Left lobe of liver (tissue), 2 donors: Measurements from ENCODE around the gene TTYH1. TPM values are rescaled to one million over a fixed set of nuclear protein-coding genes. Genes with fewer than 3 reads are reported as not detected.
A peak's percentile ranks its signal among the peaks of the same experiment; 100 is the strongest.
"Not testable (repeated sequence)": the region's sequence is repeated elsewhere in the genome, so short reads cannot be mapped to it uniquely, and the experiment has no call there.

Experiments used
- ATAC-seq: fragments of 200-7000 bp; cut with Tn5 transposase; one replicate; pipeline ENCODE4 v1.9.1; 2020; ENCODE audit warnings: mild to moderate bottlenecking, moderate library complexity
- DNase-seq: peaks from one replicate; pipeline ENCODE4 v3.0.0-alpha.2; 2020; ENCODE audit warnings: low spot score
- total RNA-seq: library from RNA; stranded (reverse); gene quantifications from one replicate; pipeline ENCODE4 v1.2.1, GENCODE V29; 2021
- donor health status: DM: no; HTN: no; CAD: no; lungs with moderate emphysema.
- donor health status: DM: no; HTN: yes; CAD: no.

Gene TTYH1
- total RNA-seq, 1 donor from 2014 or later = 0.33 TPM

DNA sequence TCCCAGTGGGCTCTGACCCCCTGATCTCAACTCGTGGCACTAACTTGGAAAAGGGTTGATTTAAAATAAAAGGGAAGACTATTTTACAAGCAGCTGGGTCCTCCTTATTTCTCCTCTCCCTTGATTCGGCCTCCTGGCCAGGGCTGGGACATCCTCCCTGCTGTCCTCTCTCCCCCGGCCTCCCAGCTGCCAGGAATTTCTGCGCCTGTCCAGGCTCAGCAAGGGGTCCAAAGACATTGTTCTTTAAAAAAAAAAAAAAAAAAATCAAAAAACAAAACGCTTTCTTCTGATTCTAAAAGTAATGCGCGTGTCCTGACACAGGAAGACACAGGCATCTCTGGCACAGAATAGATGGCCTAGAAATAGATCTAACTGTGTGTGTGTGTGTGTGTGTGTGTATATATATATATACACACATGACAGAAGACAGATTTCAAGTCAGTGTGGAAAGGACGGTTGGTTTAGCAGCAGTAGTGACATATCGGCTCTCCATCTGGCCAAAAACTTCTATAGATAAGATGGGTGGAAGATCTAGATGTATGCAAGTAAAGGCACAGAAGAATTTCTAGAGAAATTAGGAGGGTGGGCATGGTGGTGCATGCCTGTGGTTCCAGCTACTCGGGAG is 21.5 kb downstream of the TTYH1 start:
- no peak for ATAC-seq

DNA sequence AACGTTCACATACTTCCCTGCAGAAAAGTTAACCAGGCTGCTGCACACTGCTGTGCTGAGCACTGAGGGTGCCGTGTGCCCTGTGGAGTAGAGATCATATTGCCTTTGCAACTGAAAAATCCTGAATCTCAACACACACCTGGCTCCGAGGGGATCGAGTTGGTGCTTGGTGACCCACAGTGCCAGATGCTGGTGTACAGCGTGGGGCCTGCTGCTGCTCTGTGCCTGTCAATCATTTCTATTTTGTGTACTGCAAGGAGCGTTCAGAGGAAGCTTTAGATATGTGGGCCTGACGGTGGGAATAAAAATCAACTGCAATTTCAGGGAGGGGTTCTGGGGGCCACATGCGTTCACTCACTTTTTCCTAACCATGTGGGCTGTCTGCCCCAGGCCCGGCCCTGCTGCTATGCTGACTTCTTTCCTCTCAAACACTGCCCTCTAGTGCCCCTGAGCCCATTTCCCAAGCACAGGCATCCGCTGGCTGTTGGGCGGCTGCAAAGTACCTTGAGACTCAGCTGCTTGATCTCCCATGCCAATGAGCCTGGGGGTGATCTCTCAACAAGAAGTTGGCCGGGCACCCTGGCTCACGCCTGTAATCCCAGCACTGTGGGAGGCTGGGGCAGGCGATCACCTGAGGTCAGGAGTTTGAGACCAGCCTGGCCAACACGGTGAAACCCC is 24.0 kb downstream of the TTYH1 start:
- ATAC-seq = peak; percentile 54
- DNase-seq = no peak

More for the DNA sequence above, 21.5 kb downstream of the TTYH1 start:
- DNase-seq = no peak

DNA sequence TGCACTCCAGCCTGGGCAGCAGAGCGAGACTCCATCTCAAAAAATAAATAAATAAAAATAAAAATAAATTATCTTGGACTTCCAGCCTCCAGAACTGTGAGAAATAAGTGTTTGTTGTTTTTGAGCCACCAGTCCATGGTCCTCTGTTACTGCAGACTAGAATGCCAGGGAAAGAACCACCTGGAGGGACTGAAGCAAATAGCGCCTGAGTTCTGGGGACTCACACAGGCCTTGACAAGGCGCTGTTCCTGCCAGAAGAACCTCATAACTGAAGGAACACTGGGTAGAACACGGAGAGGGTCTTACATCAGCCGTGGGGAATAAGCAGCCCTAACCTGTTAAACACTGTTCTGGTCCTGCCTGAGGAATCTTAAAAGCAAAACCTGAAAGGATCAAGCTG is 25.4 kb downstream of the TTYH1 start:
- no peak for DNase-seq

DNA sequence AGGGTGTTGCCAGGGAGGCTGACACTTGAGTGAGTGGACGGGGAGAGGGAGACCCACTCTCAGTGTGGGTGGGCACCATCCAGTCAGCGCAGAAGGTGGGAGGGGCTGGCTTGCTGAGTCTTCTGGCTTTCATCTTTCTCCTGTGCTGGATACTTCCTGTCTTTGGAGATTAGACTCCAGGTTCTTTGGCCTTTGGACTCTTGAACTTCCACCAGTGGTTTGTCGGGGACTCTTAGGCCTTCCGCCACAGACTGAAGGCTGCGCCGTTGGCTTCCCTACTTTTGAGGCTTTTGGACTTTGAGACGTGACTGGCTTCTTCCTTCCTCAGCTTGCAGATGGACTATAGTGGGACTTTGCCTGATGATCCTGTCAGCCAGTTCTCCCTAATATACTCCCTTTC is 29.5 kb downstream of the TTYH1 start:
- no peak for ATAC-seq
- DNase-seq = no peak

More for the DNA sequence above, 25.4 kb downstream of the TTYH1 start:
- no peak for ATAC-seq

DNA sequence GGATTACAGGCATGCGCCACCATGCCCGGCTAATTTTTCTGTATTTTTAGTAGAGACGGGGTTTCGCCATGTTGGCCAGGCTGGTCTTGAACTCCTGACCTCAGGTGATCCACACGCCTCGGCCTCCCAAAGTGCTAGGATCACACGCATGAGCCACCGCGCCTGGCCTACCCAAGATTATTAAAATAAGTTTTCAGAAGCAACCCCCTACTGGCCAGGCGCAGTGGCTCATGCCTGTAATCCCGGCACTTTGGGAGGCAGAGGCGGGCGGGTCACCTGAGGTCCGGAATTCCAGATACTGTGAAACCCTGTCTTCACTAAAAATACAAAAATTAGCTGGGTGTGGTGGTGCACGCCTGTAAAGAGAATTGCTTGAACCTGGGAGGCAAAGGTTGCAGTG is 31.1 kb downstream of the TTYH1 start:
- not testable (repeated sequence) for DNase-seq, ATAC-seq

DNA sequence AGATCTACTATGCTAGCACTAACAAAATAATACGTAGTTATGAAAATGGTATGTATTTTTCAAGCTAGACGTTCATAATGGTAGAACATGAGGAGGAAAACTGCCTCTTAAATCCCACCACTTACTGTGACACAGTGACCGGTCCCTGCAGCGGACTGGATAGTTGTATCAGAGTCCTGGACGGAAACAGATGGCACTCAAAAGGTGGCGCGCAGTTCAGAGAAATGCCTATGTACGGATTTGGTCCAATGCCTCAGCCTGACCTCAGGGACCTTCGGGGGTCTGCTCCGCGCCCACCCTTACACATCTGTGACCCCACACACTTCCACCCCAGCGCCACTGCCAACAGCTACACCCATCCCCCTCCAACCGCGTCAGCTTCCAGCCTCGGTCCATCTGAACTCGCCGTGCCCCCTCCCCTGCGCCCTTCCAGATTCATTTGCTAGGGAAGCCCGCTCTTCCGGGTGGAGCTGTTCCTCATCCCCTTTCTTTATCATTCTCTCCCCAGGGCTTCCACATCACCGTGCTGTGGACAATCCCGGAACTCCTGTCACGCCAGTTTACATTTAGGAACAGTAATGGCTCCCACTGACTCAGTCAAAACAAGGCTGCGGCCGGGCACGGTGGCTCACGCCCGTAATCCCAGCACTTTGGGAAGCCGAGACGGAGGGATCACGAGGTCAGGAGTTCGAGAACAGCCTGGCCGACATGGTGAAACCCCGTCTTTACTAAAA is 32.9 kb downstream of the TTYH1 start:
- DNase-seq = peak; percentile 66
- ATAC-seq = peak; percentile 50

DNA sequence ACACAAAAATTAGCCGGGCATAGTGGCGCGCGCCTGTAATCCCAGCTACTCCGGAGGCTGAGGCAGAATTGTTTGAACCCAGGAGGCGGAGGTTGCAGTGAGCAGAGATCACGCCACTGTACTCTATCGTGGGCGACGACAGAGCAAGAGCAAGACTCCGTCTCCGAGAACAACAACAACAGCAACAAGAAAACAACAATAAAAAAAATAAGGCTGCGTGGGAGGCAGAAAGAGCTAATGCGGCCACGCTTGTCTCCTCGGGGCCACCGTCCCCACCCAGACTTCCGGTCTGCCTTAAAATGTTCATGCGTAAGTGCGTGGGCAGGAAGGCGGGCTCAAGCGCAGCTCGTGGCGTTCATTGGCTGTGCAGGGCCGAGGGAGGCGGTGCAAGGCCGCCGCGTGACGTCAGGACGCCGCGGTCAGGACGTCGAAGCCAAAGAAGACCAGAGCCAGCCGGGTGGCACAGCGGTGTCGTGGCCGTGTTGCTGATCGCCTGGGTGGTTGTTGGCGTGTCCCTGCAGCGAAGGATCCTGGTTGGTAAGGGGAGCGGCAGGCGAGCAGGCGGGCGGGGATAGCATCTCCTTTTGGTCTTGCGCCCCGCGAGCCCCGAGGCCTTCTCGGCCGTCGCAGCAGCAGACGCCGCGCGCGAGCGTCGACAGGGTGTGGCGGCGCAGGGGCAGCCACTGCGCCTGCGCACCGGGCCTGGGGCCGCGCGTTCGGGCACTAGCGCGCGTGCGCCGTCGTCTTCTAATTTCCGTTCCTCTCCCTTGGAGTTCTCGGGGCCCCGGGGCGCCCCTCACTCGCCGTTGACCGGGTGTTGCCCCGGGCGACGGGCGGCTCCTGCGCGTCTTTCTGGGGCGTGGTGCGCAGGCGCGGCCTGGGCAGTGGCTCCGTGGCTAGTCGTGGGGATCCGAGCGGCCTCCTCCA is 33.8 kb downstream of the TTYH1 start, which contains the start of gene LENG8:
Gene LENG8 (plus strand): TSS at position 426 of the 927 bp plus-strand sequence. CDS start 2,146 bp downstream, outside the sequence.
- DNase-seq (peak; percentile 98), ATAC-seq (peak; percentile 91)

DNA sequence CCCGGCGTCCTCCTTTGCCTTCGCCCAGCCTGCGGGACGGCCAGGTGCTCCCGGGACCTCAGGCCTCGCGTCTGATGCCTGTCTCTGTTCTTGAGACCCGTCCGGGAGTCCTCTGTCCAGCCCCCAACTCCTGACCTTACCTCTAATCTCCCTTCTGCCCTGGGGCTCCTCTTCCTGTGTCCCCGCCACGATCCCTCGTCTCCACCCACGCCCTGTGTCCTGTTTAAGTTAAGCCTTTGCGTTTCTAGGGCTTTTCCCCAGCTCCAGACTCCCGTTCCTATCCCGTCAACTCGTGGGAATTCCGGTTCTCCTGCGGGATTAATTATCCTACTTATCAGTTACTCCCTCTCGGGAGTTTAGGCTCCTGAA is 34.4 kb downstream of the TTYH1 start:
- DNase-seq (no peak), ATAC-seq (no peak)

DNA sequence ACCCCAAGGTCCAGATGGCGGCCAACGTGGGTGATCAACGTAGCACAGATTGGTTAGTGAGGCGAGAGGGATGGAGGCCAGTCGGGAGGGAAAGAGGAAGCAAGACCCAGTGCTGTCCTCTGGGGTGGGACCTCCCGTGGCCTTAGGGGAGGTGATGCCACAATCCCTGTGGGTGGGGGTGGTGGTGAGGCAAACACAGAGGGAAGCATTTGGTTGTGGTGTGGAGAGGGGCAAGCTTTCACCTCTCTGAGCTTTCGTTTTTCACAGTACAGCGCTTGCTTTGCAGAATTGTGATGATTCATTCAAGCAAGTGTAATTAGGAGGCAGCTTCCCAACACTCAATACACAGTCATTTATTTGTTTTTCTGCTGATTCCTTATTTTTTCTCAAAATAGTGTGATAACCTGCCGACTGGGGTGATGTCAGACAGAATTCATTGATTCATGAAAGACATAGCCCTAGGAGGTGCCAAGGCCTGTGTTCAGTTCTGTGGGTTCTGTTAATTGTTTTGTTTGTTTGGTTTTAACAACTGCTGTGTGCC is 36.1 kb downstream of the TTYH1 start:
- ATAC-seq = no peak
- DNase-seq = no peak

DNA sequence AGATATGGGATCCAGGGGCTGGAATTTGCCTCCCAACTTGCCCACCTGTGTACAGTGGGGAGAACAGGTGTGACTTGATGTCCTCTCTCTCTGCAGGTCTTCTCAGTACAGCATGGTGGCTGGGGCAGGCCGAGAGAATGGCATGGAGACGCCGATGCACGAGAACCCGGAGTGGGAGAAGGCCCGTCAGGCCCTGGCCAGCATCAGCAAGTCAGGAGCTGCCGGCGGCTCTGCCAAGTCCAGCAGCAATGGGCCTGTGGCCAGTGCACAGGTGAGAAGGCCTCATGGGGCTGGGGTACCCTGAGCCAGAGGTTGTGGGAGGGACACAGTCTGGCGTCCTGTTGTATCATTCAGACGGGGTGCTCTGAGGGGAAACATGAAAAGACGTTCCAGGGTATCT is 36.7 kb downstream of the TTYH1 start:
- DNase-seq (no peak), ATAC-seq (no peak)

DNA sequence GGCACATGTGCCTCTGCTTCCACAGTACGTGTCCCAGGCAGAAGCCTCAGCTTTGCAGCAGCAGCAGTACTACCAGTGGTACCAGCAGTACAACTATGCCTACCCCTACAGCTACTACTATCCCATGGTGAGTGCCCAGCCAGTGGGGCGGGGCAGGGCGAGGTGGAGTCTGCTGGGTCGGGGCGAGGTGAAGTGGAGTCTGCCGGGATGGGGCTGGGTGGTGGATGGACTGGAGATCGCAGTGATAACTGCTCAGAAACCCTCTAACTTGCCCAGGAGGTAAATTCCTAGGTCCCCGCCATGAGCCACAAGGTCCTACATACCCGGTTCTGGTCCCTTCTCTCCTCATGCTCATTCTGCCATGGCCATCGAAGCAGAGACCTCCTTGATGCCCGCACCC is 37.4 kb downstream of the TTYH1 start:
- DNase-seq (no peak), ATAC-seq (no peak)

DNA sequence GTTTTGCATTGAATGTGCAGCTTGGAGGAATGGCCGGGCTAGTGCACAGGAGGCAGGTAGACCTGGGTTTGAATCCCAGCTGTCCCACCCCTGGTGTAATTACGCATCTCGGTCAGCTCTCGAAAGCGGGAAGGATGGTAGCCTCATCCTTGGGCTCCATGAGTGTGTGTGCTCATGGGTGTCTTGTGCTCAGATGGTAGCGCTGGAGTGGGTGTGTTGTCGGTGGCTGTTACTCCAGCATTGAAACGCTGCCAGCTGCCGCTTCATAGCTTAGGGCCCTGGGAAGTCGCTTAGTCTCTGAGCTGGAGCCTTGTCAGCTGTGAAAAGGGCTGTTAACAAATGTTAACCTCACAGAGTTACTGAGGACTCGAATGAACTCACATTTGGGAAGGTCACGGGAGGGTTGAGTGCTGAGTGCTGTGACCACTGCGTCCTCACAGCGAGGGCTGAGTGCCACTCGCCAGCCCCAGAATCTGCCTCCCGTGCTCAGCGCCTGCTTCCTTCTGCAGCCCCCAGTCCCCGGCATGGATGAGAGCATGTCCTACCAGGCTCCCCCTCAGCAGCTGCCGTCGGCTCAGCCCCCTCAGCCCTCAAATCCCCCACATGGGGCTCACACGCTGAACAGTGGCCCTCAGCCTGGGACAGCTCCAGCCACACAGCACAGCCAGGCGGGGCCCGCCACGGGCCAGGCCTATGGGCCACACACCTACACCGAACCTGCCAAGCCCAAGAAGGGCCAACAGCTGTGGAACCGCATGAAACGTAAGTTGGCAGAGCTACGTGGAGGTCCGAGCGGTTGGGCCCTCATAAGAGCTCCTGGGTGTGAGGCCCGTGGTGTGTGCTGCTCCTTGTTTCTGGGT is 38.9 kb downstream of the TTYH1 start:
- DNase-seq = no peak
- no peak for ATAC-seq

DNA sequence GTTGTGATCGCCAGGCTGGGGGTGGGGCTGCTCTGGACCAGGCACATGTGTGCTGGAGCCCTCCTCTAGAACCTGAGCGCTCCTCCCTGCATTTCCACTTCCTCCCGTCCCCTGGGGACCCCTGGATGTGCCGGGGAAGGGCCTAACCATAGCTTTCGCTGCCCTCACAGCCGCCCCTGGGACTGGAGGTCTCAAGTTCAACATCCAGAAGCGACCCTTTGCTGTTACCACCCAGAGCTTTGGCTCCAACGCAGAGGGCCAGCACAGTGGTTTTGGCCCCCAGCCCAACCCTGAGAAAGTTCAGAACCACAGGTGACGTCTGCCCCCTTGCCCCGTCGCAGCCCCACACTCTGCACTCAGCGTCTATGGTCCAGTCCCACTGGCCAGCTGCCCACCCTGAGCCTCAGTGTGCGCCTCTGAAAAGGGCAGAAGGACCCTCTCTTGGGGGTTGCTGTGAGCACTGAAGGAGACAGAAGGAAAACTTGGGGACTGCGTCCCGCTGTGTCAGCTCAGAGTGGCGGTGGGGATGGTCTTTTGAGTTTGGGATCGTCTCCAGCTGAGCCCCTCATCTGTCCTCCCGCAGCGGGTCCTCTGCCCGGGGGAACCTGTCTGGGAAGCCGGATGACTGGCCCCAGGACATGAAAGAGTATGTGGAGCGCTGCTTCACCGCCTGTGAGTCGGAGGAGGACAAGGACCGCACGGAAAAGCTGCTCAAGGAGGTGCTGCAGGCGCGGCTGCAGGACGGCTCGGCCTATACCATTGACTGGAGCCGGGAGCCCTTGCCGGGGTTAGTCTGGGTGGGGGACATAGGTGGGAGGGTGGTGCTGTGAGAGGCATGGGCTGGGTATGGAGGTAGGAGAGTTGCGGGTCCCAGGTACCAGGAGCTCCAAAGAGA is 39.8 kb downstream of the TTYH1 start:
- no peak for DNase-seq

DNA sequence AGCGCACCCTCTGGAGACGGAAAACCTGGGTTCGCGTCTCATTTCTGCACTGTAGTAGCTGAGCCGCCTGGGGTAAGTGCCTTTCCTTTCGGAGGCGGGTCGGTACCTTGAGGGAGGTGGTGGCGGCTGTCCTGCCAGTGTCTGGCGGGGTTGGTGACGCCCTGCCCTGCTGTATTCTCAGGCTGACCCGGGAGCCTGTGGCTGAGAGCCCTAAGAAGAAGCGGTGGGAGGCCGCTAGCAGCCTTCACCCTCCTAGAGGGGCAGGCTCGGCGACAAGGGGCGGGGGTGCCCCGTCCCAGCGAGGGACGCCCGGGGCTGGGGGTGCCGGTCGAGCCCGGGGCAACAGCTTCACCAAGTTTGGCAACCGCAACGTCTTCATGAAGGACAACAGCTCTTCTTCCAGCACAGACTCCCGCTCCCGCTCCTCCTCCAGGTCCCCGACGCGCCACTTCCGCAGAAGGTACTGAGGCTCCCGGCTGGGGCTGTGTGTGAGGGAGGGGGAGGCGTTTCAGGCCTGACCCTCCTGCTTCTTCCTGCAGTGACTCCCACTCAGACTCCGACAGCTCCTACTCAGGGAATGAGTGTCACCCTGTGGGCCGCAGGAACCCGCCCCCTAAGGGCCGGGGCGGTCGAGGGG is 40.6 kb downstream of the TTYH1 start:
- no peak for ATAC-seq
- DNase-seq = no peak

More for the DNA sequence above, 39.8 kb downstream of the TTYH1 start:
- ATAC-seq = no peak

DNA sequence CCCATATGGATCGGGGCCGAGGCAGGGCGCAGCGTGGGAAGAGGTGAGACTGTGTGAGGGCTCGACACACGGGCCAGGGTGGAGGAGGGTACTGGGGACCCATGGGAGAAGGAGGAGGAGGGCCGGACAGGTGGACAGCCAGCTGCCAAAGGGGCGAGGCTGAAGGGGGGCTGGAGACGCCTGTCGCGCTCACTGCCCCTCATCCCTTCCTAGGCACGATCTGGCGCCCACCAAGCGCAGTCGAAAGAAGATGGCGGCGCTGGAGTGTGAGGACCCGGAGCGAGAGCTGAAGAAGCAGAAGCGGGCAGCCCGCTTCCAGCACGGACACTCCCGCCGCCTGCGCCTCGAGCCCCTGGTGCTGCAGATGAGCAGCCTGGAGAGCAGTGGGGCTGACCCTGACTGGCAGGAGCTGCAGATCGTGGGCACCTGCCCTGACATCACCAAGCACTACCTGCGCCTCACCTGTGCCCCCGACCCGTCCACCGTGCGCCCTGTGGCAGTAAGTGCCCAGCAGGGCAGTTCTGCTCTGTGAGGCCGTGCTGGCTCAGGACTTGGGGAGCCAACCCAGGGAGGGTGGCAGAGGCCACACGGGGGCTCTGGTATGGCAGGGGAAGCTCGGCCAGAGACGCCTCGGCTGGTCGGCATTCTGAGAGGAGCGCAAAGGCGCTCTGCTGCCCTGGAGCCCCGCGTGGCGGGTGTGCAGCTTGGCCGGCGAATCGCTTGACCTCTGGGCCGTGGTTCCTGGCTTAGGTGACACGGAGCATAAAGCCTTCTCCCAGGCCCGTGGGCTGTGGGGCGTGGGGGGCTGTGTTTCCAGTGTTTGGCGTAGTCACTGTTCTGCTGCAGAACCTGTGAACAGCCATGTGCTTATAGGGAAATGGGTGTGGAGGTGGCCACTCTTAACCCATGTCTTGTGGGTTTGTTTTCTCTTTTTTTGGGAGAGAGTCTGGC is 41.4 kb downstream of the TTYH1 start:
- ATAC-seq = no peak
- DNase-seq = no peak

DNA sequence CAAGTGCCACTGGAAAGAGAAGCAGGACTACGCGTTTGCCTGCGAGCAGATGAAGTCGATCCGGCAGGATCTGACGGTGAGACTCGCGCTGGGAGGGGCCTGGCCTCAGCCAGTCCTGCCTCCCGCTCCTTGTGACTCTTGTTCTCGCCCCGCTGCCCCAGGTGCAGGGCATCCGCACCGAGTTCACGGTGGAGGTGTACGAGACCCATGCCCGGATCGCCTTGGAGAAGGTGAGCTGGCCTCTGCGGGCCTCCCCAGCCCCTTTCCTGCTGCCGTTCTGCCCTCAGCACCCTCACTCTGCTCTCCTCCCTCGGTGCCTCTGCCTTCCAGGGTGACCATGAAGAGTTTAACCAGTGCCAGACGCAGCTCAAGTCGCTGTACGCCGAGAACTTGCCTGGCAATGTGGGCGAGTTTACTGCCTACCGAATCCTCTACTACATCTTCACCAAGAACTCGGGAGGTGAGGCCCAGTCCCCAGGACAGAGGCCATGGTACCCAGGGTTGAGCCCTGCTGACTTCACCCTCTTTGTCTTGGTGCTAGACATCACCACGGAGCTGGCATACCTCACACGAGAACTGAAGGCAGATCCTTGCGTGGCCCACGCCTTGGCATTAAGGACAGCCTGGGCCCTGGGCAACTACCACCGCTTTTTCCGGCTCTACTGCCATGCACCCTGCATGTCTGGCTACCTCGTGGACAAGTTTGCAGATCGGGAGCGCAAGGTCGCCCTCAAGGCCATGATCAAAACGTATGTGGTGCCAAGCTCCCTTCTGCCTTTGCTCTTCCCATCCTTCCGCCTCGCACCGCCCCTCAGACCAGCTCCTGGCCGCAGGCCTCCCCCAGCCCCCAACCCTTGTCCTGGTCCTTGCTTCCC is 42.7 kb downstream of the TTYH1 start:
- no peak for DNase-seq
- no peak for ATAC-seq
